Stimulated activated CD8-positive, alpha-beta memory T cell treated with anti-CD3 and anti-CD28 coated beads, Interleukin-15, amount 100 ng/mL, for 1 hour (primary cell): ENCODE results near the gene OR6S1.
"Not testable (repeated sequence)": the region's sequence is repeated elsewhere in the genome, so short reads cannot be mapped to it uniquely, and the experiment has no call there.

Experiments
- DNase-seq: peaks from one replicate; pipeline ENCODE4 v3.0.0-alpha.2; 2020; ENCODE audit warnings: low read depth

The OR6S1 gene

GRCh38 chr14:20668969-20669368 lies 27.5 kb upstream of the OR6S1 start:
- no peak for DNase-seq

DNA sequence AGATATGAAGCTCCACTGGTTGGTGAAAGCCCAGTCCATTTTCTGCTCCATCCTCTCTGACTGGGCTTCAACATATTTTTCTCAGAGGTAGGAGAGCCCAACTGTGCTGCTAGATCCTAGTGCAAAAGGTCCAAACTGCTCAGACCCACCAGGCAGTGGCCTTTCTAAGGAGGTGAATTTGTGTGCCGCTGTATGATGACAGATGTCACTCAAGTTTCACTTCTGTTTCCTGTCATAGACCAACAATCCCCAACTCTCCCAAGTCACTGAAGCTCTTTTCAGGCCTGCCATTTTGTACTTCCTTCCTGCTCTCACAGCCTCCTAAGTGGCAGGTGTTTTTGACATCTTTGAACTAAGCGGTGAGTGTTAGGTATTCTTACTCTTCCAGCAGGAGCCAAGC lies 26.5 kb upstream of the OR6S1 start:
- no peak for DNase-seq

- not testable (repeated sequence) for DNase-seq
Measured at GRCh38 chr14:20666400-20666961, 25.0 kb upstream of the OR6S1 start.

- DNase-seq, result peak; percentile 43
Measured at GRCh38 chr14:20662968-20663732, 21.7 kb upstream of the OR6S1 start.

DNA sequence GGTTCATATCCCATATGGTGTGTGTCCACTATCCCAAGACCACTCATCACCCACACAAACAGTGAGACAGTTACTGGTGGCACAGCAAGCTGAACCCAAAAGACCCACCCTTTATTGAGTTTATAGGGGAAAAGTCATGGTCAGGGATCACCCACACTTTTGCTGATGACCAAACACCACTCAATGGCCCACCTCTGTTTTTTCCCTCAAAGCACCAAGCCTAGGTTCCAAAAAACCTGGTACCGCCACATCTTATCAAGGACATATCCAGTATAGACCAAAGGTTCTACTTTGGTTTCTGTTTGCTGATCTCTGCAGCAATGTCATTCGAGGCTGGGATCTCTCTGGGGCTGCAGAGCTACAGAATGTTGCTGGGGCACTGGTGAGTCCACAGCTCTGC lies 19.7 kb upstream of the OR6S1 start:
- DNase-seq, result no peak

GRCh38 chr14:20659813-20660395 lies 18.4 kb upstream of the OR6S1 start:
- no peak for DNase-seq

DNA sequence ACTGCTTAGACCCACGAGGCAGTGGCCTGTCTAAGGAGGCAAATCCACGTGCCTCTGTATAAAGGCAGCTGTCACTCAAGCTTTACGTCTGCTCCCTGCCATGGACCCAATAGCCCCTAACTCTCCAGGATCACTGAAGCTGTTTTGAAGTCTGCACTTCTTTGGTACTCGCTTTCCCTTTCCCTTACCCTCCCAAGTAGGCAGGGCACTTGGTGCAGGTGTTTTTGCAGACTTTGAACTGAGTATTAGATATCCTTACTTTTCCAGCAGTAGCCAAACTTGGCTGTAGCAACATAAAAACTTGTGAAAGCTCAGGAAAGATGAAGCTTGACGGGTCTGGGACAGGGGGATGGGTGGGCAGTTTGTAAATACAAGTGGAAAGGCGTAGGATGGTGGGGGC lies 17.8 kb upstream of the OR6S1 start:
- DNase-seq, result no peak

DNA sequence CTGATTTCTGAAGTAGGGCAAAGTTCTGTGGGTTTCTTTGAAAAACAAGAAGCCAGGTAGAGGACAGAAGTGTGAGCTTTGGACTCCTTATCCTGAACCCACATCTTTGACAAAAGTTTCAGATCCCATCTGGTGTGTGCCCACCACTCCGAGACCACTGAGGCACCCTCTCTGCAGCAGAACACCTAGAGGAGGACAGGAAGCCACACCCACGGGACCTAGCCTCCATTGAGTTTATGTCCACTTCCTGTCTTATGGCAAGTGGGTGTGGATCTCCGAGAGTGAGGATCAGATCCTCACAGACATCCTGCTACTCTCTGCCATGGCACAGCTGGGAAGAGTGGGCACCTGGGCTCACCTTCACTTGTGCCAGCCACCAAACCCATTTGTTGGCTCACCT lies 16.8 kb upstream of the OR6S1 start:
- DNase-seq, result no peak

GRCh38 chr14:20657216-20658211 lies 16.0 kb upstream of the OR6S1 start:
- no peak for DNase-seq

DNA sequence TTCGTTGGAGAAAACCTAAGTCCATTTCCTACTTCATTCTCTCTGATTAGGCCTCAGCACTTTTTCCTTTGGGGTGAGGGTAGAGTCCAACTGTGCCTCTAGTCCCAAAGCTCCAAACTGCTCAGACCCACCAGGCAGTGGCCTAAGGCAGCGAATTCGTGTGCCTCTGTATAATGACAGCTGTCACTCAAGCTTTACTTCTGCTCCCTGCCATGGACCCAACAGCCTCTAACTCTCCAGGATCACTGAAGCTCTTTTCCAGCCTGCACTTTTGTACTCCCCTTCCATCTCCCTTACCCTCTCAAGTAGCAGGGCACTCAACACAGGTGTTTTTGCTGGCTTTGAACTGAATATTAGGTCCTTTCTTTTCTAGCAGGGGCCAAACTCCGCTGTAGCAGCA lies 14.8 kb upstream of the OR6S1 start:
- no peak for DNase-seq

GRCh38 chr14:20655851-20656250 lies 14.4 kb upstream of the OR6S1 start:
- no peak for DNase-seq

- no peak for DNase-seq
Measured at GRCh38 chr14:20652996-20653975, 11.8 kb upstream of the OR6S1 start.

GRCh38 chr14:20645481-20645880 lies 4.0 kb upstream of the OR6S1 start:
- DNase-seq, result no peak

- DNase-seq, result no peak
Measured at GRCh38 chr14:20644520-20644919, 3.0 kb upstream of the OR6S1 start.

- DNase-seq, result not testable (repeated sequence)
Measured at GRCh38 chr14:20642755-20643154, 1.3 kb upstream of the OR6S1 start.

- no peak for DNase-seq
Measured at GRCh38 chr14:20642182-20642581, 691 bp upstream of the OR6S1 start.

GRCh38 chr14:20632831-20633691 lies 8.4 kb downstream of the OR6S1 start:
- DNase-seq, result peak; percentile 24

DNA sequence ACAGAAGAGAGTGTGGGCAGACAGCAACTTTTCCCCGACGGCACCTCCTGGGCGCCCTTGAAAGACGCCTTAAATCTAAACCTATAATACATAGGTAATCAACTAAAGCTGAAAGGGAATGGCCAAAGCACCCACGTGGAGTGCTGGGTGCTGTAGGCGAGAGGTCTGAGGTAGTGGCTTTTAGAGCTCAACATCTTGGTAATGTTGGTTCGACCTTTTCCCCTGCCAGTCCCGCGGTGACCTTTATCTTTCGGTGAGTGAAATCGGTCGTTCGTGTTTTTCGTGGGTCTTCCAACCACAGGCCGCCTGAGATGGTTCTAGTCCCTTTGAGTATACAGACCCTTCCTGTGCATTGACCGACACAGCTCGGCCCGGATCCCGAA lies 9.1 kb downstream of the OR6S1 start:
- DNase-seq, result no peak

DNA sequence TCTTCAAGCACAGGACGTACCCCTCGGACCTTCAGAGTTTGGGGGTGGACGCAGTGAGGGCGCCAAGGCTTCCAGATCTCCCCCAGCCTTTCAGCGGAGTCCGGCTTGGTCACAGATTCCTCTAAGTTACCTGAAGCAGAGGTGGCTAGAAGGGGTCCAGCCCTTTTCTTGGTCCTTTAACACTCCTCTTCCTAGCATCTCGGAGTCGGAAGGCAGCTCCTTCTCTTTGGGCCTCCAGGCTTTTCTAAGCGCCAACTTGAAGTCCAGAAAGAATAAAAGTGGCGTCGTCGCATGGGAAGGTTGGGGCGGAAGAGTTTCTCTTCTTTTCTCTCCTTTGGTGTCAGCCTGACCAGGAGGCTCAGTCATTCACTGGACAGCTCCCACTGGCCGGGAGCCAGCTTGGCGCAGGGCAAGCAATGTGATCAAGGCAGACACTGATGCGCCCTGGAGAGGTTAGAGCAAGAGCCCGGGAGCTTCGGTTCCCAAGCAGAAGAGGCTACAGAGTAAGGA lies 9.6 kb downstream of the OR6S1 start:
- DNase-seq, result no peak
